Ascending aorta (tissue), 2 donors: ENCODE results near the gene NOTCH3. TPM values are rescaled to one million over a fixed set of nuclear protein-coding genes. Genes with fewer than 3 reads are reported as not detected.
A peak's percentile ranks its signal among the peaks of the same experiment; 100 is the strongest.

Experiments
- DNase-seq, 2 donors: peaks; one replicate each; pipeline ENCODE4 v3.0.0-alpha.2; 2019; ENCODE audit warnings: low spot score in 2 of 2
- H3K27ac ChIP-seq, 2 donors: fragments of 200-600 bp; sonication (generic); one replicate each; pipeline ENCODE4 v1.5.1; 2016 to 2017; ENCODE audit warnings: mild to moderate bottlenecking in 1 of 2
- H3K27me3 ChIP-seq: fragments of 200-600 bp; sonication (generic); one replicate; pipeline ENCODE4 v1.5.1; 2017
- H3K36me3 ChIP-seq, 2 donors: fragments of 200-600 bp; sonication (generic); one replicate each; pipeline ENCODE4 v1.5.1; 2016
- H3K4me1 ChIP-seq, 2 donors: fragments of 200-600 bp; sonication (generic); one replicate each; pipeline ENCODE4 v1.5.1; 2016 to 2017; ENCODE audit warnings: mild to moderate bottlenecking in 1 of 2
- H3K4me3 ChIP-seq, 2 donors: fragments of 200-600 bp; sonication (generic); one replicate each; pipeline ENCODE4 v1.5.1; 2016 to 2017; ENCODE audit warnings: mild to moderate bottlenecking in 1 of 2
- H3K9me3 ChIP-seq, 2 donors: fragments of 200-600 bp; sonication (generic); one replicate each; pipeline ENCODE4 v1.5.1; 2016
- intact Hi-C: fragments of 100-400 bp; cut with DNase I; formaldehyde crosslinking; loops from one replicate; pipeline ENCODE4 v1.15.1; 2023
- total RNA-seq: library from RNA; depleted of rRNA; stranded (reverse); fragments of >200 nt; gene quantifications from one replicate; pipeline ENCODE4 v1.1.0, GENCODE V29; 2016
- TF ChIP-seq, protein P1 (sequence below), 3 experiments: fragments of 200-600 bp in 2 of 3; fragments of 450-650 bp in 1 of 3; sonication (generic) in 2 of 3; IDR thresholded peaks; one replicate each; pipeline ENCODE4 v1.5.1; 2016 to 2019; ENCODE audit warnings: antibody characterized with exemption in 3 of 3, mild to moderate bottlenecking in 1 of 3, moderate library complexity in 1 of 3

NOTCH3 gene
- total RNA-seq, 1 donor from 2014 or later = 524 TPM

DNA sequence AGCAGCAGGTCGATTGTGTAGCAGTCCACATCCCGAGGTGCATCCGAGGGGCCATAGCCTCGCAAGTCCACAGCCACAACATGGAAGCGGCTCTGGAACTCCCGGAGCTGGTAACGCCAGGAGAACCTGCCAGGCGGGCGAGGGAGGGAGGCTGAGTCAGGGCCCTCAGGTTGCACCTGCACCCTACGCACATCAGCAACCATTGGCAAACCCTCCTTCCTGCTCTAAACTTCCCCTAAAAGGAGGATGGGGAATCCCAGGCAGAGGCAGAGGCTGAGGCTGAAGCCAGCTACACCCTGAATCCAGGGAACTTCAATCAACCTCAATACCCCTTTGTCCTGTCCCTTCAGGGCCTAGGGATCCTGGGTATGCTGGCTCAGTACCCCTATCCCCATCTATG, 30.5 kb upstream of the NOTCH3 start:
- Histone ChIP-seq H3K36me3 (peaks cover 6 to 9% of the 10 kb centered on the region in 2 donors), H3K4me1 (peaks cover 4 to 6% of the 10 kb centered on the region in 2 donors), H3K27me3 (no peaks in the 10 kb centered on the region), H3K9me3 (no peaks in the 10 kb centered on the region), H3K4me3 (no peak overlapping the region), H3K27ac (no peak overlapping the region)
- TF ChIP-seq, protein P1, sequence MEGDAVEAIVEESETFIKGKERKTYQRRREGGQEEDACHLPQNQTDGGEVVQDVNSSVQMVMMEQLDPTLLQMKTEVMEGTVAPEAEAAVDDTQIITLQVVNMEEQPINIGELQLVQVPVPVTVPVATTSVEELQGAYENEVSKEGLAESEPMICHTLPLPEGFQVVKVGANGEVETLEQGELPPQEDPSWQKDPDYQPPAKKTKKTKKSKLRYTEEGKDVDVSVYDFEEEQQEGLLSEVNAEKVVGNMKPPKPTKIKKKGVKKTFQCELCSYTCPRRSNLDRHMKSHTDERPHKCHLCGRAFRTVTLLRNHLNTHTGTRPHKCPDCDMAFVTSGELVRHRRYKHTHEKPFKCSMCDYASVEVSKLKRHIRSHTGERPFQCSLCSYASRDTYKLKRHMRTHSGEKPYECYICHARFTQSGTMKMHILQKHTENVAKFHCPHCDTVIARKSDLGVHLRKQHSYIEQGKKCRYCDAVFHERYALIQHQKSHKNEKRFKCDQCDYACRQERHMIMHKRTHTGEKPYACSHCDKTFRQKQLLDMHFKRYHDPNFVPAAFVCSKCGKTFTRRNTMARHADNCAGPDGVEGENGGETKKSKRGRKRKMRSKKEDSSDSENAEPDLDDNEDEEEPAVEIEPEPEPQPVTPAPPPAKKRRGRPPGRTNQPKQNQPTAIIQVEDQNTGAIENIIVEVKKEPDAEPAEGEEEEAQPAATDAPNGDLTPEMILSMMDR (IDR thresholded peaks at IDR 0.05) = no peak
- DNase-seq = no peak
- intact Hi-C loops = no loop called here

GRCh38 chr19:15227261-15227660, 26.5 kb upstream of the NOTCH3 start:
- Histone ChIP-seq H3K36me3 (no peaks in the 10 kb centered on the region), H3K4me1 (peaks cover 10 to 12% of the 10 kb centered on the region in 2 donors), H3K9me3 (no peaks in the 10 kb centered on the region), H3K4me3 (no peak overlapping the region), H3K27ac (no peak overlapping the region), H3K27me3 (no peaks in the 10 kb centered on the region)
- intact Hi-C loops = no loop called here
- TF ChIP-seq, protein P1 (IDR thresholded peaks at IDR 0.05) = no peak
- DNase-seq = no peak

- Histone ChIP-seq H3K36me3 (no peaks in the 10 kb centered on the region), H3K27ac (no peak overlapping the region), H3K9me3 (no peaks in the 10 kb centered on the region), H3K4me1 (peaks cover 6% of the 10 kb centered on the region in 2 donors), H3K27me3 (no peaks in the 10 kb centered on the region), H3K4me3 (no peak overlapping the region)
- no peak for DNase-seq
- intact Hi-C loops = no loop called here
- TF ChIP-seq, protein P1 (IDR thresholded peaks at IDR 0.05) = no peak
These were observed 25.0 kb upstream of the NOTCH3 start for GRCh38 chr19:15225760-15226159.

DNA sequence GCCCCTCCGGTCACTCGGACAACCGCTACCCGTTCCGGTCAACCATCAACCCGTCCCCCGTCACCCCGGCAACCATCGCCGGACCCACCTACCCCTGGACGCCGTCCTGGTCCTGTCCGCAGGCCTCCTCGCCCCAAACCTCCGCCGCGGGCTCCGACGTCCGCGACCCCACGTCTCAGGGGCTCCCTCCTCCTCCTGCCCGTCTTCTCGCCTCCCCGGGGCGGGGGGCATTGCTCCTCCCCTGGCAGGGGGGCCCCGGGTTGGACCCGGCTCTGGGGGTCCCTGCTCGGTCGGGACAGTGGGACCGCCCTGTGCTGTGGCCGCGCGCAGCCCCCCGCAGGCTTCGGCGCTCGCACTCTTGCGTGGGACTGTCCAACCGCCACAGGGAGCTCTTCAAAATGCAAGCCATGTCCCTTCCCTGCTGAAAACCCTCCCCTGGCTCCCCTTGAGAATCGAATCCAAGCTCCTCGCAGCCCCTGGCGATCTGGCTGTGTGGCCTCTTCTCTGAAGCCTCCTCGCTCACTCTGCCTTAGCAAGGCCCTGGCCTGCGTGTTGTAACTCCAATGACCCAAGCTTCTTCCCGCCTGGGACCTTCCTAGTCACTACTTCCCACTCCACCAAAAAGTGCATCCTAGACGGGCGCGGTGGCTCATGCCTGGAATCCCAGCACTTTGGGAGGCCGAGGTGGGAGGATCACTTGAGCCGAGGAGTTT, 23.0 kb upstream of the NOTCH3 start:
- TF ChIP-seq, protein P1 (IDR thresholded peaks at IDR 0.05) = no peak
- peak in 1 of 2 donors; percentile 74 for DNase-seq
- H3K27ac ChIP-seq = peak overlapping the region; percentile 62 to 75

GRCh38 chr19:15222738-15223648, 22.2 kb upstream of the NOTCH3 start:
- H3K9me3 ChIP-seq = no peaks in the 10 kb centered on the region
- no peaks in the 10 kb centered on the region for H3K36me3 ChIP-seq
- peak overlapping the region; percentile 62 to 75 for H3K27ac ChIP-seq
- peaks cover 6% of the 10 kb centered on the region in 2 donors for H3K4me1 ChIP-seq
- TF ChIP-seq, protein P1 (IDR thresholded peaks at IDR 0.05) = no peak
- no peaks in the 10 kb centered on the region for H3K27me3 ChIP-seq
- intact Hi-C loops = loop anchor here (1.0 kb wide), 1 partner anchor 23 kb away; no protein-coding TSS in a partner anchor
- peak overlapping the region; percentile 64 to 82 for H3K4me3 ChIP-seq
- DNase-seq = peak; percentile 73 to 96

More for the DNA sequence above, 23.0 kb upstream of the NOTCH3 start:
- Histone ChIP-seq H3K4me1 (peaks cover 6% of the 10 kb centered on the region in 2 donors), H3K27me3 (no peaks in the 10 kb centered on the region), H3K9me3 (no peaks in the 10 kb centered on the region), H3K4me3 (peak overlapping the region; percentile 64 to 82), H3K36me3 (no peaks in the 10 kb centered on the region)
- intact Hi-C loops = loop anchor here (1.0 kb wide), 1 partner anchor 22 kb away; no protein-coding TSS in a partner anchor
